HepG2 (cell line): ENCODE measurements around the gene SPC24. TPM values are rescaled to one million over a fixed set of nuclear protein-coding genes. Genes with fewer than 3 reads are reported as not detected.
A peak's percentile ranks its signal among the peaks of the same experiment; 100 is the strongest.

Experiments
- BHLHE40 ChIP-seq: IDR thresholded peaks from 2 replicates; pipeline ENCODE4 v1.6.1; 2011; ENCODE audit warnings: low read length, improper control_type of control experiment
- GABPB1 ChIP-seq: IDR thresholded peaks from 2 replicates; pipeline ENCODE4 v1.6.1; 2016; ENCODE audit warnings: mild to moderate bottlenecking, missing genetic modification reagents, moderate library complexity, missing compliant biosample characterization
- NR1H2 ChIP-seq: sonication (generic); formaldehyde crosslinking; IDR thresholded peaks from 2 replicates; pipeline ENCODE4 v1.8.1; 2022; ENCODE audit warnings: low read depth, missing genetic modification reagents, borderline replicate concordance
- SMAD3 ChIP-seq: sonication (generic); formaldehyde crosslinking; IDR thresholded peaks from 2 replicates; pipeline ENCODE4 v1.4.0; 2020; ENCODE audit warnings: missing genetic modification reagents
- SP140L ChIP-seq: sonication (generic); formaldehyde crosslinking; IDR thresholded peaks from 2 replicates; pipeline ENCODE4 v1.4.0; 2020; ENCODE audit warnings: missing genetic modification reagents, borderline replicate concordance
- ZNF207 ChIP-seq: fragments of 450-650 bp; IDR thresholded peaks from 2 replicates; pipeline ENCODE4 v1.6.1; 2016; ENCODE audit warnings: antibody characterized with exemption, borderline replicate concordance
- ZNF660 ChIP-seq: sonication (generic); formaldehyde crosslinking; IDR thresholded peaks from 2 replicates; pipeline ENCODE4 v1.5.1; 2020; ENCODE audit warnings: mild to moderate bottlenecking, low read depth, missing genetic modification reagents, borderline replicate concordance
- polyA plus RNA-seq, 8 experiments: library from polyadenylated mRNA; depleted of rRNA in 3 of 8; stranded (reverse) in 7 of 8; unstranded in 1 of 8; fragments of >200 nt; fragmentation: Illumina TruSeq in 4 of 8; extraction: Trizol in 4 of 8; gene quantifications; 2 replicates each; pipeline versions ENCODE4 v1.2.1 to v1.2.3, GENCODE V29; 2011 to 2016; ENCODE audit warnings: low read depth in 4 of 8, missing spikeins in 1 of 8, mixed read lengths in 1 of 8; ENCODE audit not compliant: insufficient read depth in 1 of 8
- total RNA-seq, 5 experiments: library from RNA; depleted of rRNA; stranded (reverse); fragments of >200 nt; fragmentation: Illumina TruSeq; extraction: Trizol; gene quantifications; 2 replicates each; pipeline ENCODE4 v1.2.3, GENCODE V29; 2016; ENCODE audit warnings: low read depth in 1 of 5
- TF ChIP-seq, protein P1 (sequence below): sonication (generic); formaldehyde crosslinking; IDR thresholded peaks from 2 replicates; pipeline ENCODE4 v1.5.0; 2020; ENCODE audit warnings: missing genetic modification reagents
- TF ChIP-seq, protein P2 (sequence below): sonication (generic); formaldehyde crosslinking; IDR thresholded peaks from 2 replicates; pipeline ENCODE4 v1.4.0; 2020; ENCODE audit warnings: missing genetic modification reagents
- TF ChIP-seq, protein P3 (sequence below): sonication (generic); formaldehyde crosslinking; IDR thresholded peaks from 2 replicates; pipeline ENCODE4 v1.9.0; 2021; ENCODE audit warnings: missing genetic modification reagents, mild to moderate bottlenecking, borderline replicate concordance
- TF ChIP-seq, protein P4 (sequence below): IDR thresholded peaks from 2 replicates; pipeline ENCODE4 v1.6.1; 2016; ENCODE audit warnings: low read depth, borderline replicate concordance
- TF ChIP-seq, protein P5 (sequence below): sonication (generic); formaldehyde crosslinking; IDR thresholded peaks from 2 replicates; pipeline ENCODE4 v1.8.0; 2022; ENCODE audit warnings: missing genetic modification reagents, mild to moderate bottlenecking, moderate library complexity, borderline replicate concordance
- TF ChIP-seq, protein P6 (sequence below): sonication (generic); formaldehyde crosslinking; IDR thresholded peaks from 2 replicates; pipeline ENCODE4 v1.4.0; 2020; ENCODE audit warnings: missing genetic modification reagents, borderline replicate concordance

Gene SPC24
- total and polyA plus RNA-seq, 2 of the 13 experiments (the other 11 are each of a cell fraction or from before 2014, with no cell fraction given), result 10.0 to 46.2 TPM

DNA sequence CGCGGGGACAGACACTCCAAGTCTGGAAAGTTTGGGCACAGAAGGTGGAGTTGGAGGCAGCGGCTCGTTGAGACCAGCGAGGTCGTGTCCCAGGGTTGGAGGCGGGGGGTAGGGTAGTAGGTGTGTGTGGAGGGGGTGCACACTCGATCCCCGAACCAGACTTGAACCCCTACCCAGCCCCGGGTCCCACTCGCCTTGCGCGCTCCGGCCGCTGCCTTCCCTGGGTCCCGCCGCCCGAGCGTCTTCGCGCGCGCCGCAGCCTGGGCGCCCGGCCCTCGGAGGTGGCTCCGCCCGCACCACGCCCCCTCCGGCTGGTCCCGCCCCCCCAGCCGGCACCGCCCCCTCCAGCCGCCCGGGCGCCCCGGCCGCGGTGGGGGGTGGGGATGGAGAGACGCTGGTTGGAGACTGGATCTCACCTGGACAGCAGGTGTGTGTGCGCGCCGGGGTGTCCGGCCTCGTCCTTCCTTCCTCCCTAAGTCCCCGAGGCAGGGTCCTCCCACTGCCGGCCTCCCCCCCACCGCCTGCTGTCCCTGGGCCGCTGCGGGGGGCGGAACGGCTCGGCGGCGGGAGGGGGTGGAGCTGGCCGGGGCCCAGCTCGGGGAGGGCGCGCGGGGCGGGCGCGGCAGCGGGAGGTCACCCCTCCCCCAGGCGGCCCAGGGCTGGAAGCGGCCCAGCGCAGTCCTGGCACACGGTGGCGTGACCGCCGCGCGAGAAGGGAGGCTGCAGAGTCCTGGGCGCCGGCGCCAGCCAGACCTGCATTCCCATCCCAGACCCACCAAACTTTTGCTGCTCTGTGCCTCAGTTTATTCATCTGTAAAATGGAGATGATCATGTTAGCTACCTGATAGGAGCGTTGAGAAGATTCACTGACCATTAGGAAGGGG lies 42.0 kb upstream of the SPC24 start, which contains the start of gene KANK2 (continued):
- TF ChIP-seq, protein P1, sequence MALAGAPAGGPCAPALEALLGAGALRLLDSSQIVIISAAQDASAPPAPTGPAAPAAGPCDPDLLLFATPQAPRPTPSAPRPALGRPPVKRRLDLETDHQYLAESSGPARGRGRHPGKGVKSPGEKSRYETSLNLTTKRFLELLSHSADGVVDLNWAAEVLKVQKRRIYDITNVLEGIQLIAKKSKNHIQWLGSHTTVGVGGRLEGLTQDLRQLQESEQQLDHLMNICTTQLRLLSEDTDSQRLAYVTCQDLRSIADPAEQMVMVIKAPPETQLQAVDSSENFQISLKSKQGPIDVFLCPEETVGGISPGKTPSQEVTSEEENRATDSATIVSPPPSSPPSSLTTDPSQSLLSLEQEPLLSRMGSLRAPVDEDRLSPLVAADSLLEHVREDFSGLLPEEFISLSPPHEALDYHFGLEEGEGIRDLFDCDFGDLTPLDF (CRISPR knock-in tag), result no peak
- TF ChIP-seq, protein P2, sequence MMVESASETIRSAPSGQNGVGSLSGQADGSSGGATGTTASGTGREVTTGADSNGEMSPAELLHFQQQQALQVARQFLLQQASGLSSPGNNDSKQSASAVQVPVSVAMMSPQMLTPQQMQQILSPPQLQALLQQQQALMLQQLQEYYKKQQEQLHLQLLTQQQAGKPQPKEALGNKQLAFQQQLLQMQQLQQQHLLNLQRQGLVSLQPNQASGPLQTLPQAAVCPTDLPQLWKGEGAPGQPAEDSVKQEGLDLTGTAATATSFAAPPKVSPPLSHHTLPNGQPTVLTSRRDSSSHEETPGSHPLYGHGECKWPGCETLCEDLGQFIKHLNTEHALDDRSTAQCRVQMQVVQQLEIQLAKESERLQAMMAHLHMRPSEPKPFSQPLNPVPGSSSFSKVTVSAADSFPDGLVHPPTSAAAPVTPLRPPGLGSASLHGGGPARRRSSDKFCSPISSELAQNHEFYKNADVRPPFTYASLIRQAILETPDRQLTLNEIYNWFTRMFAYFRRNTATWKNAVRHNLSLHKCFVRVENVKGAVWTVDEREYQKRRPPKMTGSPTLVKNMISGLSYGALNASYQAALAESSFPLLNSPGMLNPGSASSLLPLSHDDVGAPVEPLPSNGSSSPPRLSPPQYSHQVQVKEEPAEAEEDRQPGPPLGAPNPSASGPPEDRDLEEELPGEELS, result peak; percentile 8; the same call in 1 of the 2 replicates
- TF ChIP-seq, protein P3, sequence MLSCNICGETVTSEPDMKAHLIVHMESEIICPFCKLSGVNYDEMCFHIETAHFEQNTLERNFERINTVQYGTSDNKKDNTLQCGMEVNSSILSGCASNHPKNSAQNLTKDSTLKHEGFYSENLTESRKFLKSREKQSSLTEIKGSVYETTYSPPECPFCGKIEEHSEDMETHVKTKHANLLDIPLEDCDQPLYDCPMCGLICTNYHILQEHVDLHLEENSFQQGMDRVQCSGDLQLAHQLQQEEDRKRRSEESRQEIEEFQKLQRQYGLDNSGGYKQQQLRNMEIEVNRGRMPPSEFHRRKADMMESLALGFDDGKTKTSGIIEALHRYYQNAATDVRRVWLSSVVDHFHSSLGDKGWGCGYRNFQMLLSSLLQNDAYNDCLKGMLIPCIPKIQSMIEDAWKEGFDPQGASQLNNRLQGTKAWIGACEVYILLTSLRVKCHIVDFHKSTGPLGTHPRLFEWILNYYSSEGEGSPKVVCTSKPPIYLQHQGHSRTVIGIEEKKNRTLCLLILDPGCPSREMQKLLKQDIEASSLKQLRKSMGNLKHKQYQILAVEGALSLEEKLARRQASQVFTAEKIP (CRISPR knock-in tag), result no peak
- TF ChIP-seq, protein P4, sequence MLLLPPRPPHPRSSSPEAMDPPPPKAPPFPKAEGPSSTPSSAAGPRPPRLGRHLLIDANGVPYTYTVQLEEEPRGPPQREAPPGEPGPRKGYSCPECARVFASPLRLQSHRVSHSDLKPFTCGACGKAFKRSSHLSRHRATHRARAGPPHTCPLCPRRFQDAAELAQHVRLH (CRISPR knock-in tag), result peak; percentile 40; the same call in 1 of the 2 replicates
- TF ChIP-seq NR1H2 (CRISPR knock-in tag), result no peak
- peak; percentile 17; the same call in 1 of the 2 replicates for TF ChIP-seq SMAD3
- no peak for TF ChIP-seq ZNF207
- TF ChIP-seq SP140L (CRISPR knock-in tag), result no peak
- TF ChIP-seq GABPB1, result peak; percentile 50; the same call in 1 of the 2 replicates
- peak; percentile 47; the same call in 1 of the 2 replicates for TF ChIP-seq BHLHE40
- no peak for TF ChIP-seq ZNF660 (CRISPR knock-in tag)
- TF ChIP-seq, protein P5, sequence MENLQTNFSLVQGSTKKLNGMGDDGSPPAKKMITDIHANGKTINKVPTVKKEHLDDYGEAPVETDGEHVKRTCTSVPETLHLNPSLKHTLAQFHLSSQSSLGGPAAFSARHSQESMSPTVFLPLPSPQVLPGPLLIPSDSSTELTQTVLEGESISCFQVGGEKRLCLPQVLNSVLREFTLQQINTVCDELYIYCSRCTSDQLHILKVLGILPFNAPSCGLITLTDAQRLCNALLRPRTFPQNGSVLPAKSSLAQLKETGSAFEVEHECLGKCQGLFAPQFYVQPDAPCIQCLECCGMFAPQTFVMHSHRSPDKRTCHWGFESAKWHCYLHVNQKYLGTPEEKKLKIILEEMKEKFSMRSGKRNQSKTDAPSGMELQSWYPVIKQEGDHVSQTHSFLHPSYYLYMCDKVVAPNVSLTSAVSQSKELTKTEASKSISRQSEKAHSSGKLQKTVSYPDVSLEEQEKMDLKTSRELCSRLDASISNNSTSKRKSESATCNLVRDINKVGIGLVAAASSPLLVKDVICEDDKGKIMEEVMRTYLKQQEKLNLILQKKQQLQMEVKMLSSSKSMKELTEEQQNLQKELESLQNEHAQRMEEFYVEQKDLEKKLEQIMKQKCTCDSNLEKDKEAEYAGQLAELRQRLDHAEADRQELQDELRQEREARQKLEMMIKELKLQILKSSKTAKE, result no peak
- TF ChIP-seq, protein P6, sequence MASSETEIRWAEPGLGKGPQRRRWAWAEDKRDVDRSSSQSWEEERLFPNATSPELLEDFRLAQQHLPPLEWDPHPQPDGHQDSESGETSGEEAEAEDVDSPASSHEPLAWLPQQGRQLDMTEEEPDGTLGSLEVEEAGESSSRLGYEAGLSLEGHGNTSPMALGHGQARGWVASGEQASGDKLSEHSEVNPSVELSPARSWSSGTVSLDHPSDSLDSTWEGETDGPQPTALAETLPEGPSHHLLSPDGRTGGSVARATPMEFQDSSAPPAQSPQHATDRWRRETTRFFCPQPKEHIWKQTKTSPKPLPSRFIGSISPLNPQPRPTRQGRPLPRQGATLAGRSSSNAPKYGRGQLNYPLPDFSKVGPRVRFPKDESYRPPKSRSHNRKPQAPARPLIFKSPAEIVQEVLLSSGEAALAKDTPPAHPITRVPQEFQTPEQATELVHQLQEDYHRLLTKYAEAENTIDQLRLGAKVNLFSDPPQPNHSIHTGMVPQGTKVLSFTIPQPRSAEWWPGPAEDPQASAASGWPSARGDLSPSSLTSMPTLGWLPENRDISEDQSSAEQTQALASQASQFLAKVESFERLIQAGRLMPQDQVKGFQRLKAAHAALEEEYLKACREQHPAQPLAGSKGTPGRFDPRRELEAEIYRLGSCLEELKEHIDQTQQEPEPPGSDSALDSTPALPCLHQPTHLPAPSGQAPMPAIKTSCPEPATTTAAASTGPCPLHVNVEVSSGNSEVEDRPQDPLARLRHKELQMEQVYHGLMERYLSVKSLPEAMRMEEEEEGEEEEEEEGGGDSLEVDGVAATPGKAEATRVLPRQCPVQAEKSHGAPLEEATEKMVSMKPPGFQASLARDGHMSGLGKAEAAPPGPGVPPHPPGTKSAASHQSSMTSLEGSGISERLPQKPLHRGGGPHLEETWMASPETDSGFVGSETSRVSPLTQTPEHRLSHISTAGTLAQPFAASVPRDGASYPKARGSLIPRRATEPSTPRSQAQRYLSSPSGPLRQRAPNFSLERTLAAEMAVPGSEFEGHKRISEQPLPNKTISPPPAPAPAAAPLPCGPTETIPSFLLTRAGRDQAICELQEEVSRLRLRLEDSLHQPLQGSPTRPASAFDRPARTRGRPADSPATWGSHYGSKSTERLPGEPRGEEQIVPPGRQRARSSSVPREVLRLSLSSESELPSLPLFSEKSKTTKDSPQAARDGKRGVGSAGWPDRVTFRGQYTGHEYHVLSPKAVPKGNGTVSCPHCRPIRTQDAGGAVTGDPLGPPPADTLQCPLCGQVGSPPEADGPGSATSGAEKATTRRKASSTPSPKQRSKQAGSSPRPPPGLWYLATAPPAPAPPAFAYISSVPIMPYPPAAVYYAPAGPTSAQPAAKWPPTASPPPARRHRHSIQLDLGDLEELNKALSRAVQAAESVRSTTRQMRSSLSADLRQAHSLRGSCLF (CRISPR knock-in tag), result no peak
